ENCODE results near the gene RAB3GAP1. TPM values are rescaled to one million over a fixed set of nuclear protein-coding genes. Genes with fewer than 3 reads are reported as not detected.

Gene RAB3GAP1
- polyA plus RNA-seq, 1 donor (not counting 4 experiments of a cell fraction or from before 2014, with no cell fraction given), result 41.6 TPM

GRCh38 chr2:135124924-135125886, 73.1 kb downstream of the RAB3GAP1 start:
- DNase-seq (ENCODE audit: low read depth, low spot score) (peak; percentile 33), FAIRE-seq (peak; percentile 49)
- TF ChIP-seq EZH2 (IDR thresholded peaks at IDR 0.05; ENCODE audit: low read length) (no peak), CTCF (optimal IDR thresholded peaks at IDR 0.05 in 1 of 3, IDR thresholded peaks at IDR 0.05 in 1 of 3, conservative IDR thresholded peaks at IDR 0.05 in 1 of 3; ENCODE audit: extremely low read depth in 1 of 3, insufficient read depth in 2 of 3, low read length in 3 of 3) (no peak)
- H3K79me2 ChIP-seq (ENCODE audit: control insufficient read depth, insufficient read depth, low read length), result no peaks in the 10 kb centered on the region
- no peaks in the 10 kb centered on the region for H3K9me1 ChIP-seq (ENCODE audit: control insufficient read depth, extremely low read depth, insufficient read depth, low read length)
- no peaks in the 10 kb centered on the region for H3K9me3 ChIP-seq (ENCODE audit: control insufficient read depth, low read depth, low read length)
- H3K4me3 ChIP-seq (ENCODE audit: control insufficient read depth in 2 of 3, extremely low read depth in 1 of 3, insufficient read depth in 2 of 3, low read depth in 1 of 3, low read length in 3 of 3), result no peak overlapping the region
- peak overlapping the region; percentile 66 for H3K9ac ChIP-seq (ENCODE audit: control insufficient read depth, extremely low read depth, insufficient read depth, low read length)
- peaks cover 13% of the 10 kb centered on the region for H3K4me1 ChIP-seq (ENCODE audit: control insufficient read depth, extremely low read depth, insufficient read depth, low read length)
- no peaks in the 10 kb centered on the region for H3K27me3 ChIP-seq (ENCODE audit: control insufficient read depth, extremely low read depth, insufficient read depth, low read length)
- no peak overlapping the region for H2AFZ ChIP-seq (ENCODE audit: control insufficient read depth, low read length)
- H3K4me2 ChIP-seq (ENCODE audit: control insufficient read depth, extremely low read depth, insufficient read depth, low read depth, low read length), result peak overlapping the region; percentile 59
- H4K20me1 ChIP-seq (ENCODE audit: control insufficient read depth, extremely low read depth, insufficient read depth, low read length), result no peaks in the 10 kb centered on the region
- peaks cover 11 to 16% of the 10 kb centered on the region in 2 experiments for H3K36me3 ChIP-seq (ENCODE audit: control insufficient read depth in 2 of 2, extremely low read depth in 1 of 2, insufficient read depth in 2 of 2, low read length in 2 of 2)
- dilution Hi-C loops (cut with MboI; ENCODE audit: extremely low pct_ligation_motif_present, low sequenced_read_pairs), result no loop called here
- H3K27ac ChIP-seq (ENCODE audit: control insufficient read depth, insufficient read depth, low read length), result peak overlapping the region; percentile 97

- H3K79me2 ChIP-seq (ENCODE audit: control insufficient read depth, insufficient read depth, low read length), result no peaks in the 10 kb centered on the region
- peak overlapping the region; percentile 59 for H3K4me2 ChIP-seq (ENCODE audit: control insufficient read depth, extremely low read depth, insufficient read depth, low read depth, low read length)
- H3K4me3 ChIP-seq (ENCODE audit: control insufficient read depth in 2 of 3, extremely low read depth in 1 of 3, insufficient read depth in 2 of 3, low read depth in 1 of 3, low read length in 3 of 3), result no peak overlapping the region
- H3K27me3 ChIP-seq (ENCODE audit: control insufficient read depth, extremely low read depth, insufficient read depth, low read length), result no peaks in the 10 kb centered on the region
- FAIRE-seq, result no peak
- peak overlapping the region; percentile 97 for H3K27ac ChIP-seq (ENCODE audit: control insufficient read depth, insufficient read depth, low read length)
- H3K4me1 ChIP-seq (ENCODE audit: control insufficient read depth, extremely low read depth, insufficient read depth, low read length), result peaks cover 13% of the 10 kb centered on the region
- no peak for TF ChIP-seq EZH2 (IDR thresholded peaks at IDR 0.05; ENCODE audit: low read length)
- TF ChIP-seq CTCF (optimal IDR thresholded peaks at IDR 0.05 in 1 of 3, IDR thresholded peaks at IDR 0.05 in 1 of 3, conservative IDR thresholded peaks at IDR 0.05 in 1 of 3; ENCODE audit: extremely low read depth in 1 of 3, insufficient read depth in 2 of 3, low read length in 3 of 3), result no peak
- H3K9me1 ChIP-seq (ENCODE audit: control insufficient read depth, extremely low read depth, insufficient read depth, low read length), result no peaks in the 10 kb centered on the region
- DNase-seq (ENCODE audit: low read depth, low spot score), result no peak
- dilution Hi-C loops (cut with MboI; ENCODE audit: extremely low pct_ligation_motif_present, low sequenced_read_pairs), result no loop called here
- peaks cover 9 to 23% of the 10 kb centered on the region in 2 experiments for H3K36me3 ChIP-seq (ENCODE audit: control insufficient read depth in 2 of 2, extremely low read depth in 1 of 2, insufficient read depth in 2 of 2, low read length in 2 of 2)
- H3K9ac ChIP-seq (ENCODE audit: control insufficient read depth, extremely low read depth, insufficient read depth, low read length), result peak overlapping the region; percentile 66
- no peaks in the 10 kb centered on the region for H3K9me3 ChIP-seq (ENCODE audit: control insufficient read depth, low read depth, low read length)
- no peaks in the 10 kb centered on the region for H4K20me1 ChIP-seq (ENCODE audit: control insufficient read depth, extremely low read depth, insufficient read depth, low read length)
- no peak overlapping the region for H2AFZ ChIP-seq (ENCODE audit: control insufficient read depth, low read length)
These were observed 73.8 kb downstream of the RAB3GAP1 start for GRCh38 chr2:135125940-135126339.

Data from keratinocyte (primary cell).